ENCODE results near the gene DOCK4. TPM values are rescaled to one million over a fixed set of nuclear protein-coding genes. Genes with fewer than 3 reads are reported as not detected.
A peak's percentile ranks its signal among the peaks of the same experiment; 100 is the strongest.

DOCK4 gene
- total RNA-seq, 1 donor from 2014 or later = 16.8 TPM

- no peak for DNase-seq (ENCODE audit: missing footprints)
- intact Hi-C loops (cut with DNase I) = loop anchor here (5.0 kb wide), 1 partner anchor 128 kb away; the partner anchor contains the start of genes DOCK4 and ZNF277
- no peak for ATAC-seq
These were observed 126.5 kb downstream of the DOCK4 start for GRCh38 chr7:112079673-112080072.

- ATAC-seq (no peak), DNase-seq (ENCODE audit: missing footprints) (no peak)
- intact Hi-C loops (cut with DNase I) = loop anchor here (5.0 kb wide), 1 partner anchor 128 kb away; the partner anchor contains the start of genes DOCK4 and ZNF277
These were observed 127.1 kb downstream of the DOCK4 start for GRCh38 chr7:112079122-112079521.

- DNase-seq (ENCODE audit: missing footprints) (no peak), ATAC-seq (no peak)
- intact Hi-C loops (cut with DNase I) = loop anchor here (5.0 kb wide), 1 partner anchor 131 kb away; the partner anchor contains the start of genes DOCK4 and ZNF277
These were observed 129.9 kb downstream of the DOCK4 start for GRCh38 chr7:112076324-112076723.

GRCh38 chr7:112074464-112074863 is 131.7 kb downstream of the DOCK4 start:
- DNase-seq (ENCODE audit: missing footprints) (no peak), ATAC-seq (no peak)
- intact Hi-C loops (cut with DNase I) = no loop called here

- intact Hi-C loops (cut with DNase I) = no loop called here
- DNase-seq (ENCODE audit: missing footprints) = no peak
- ATAC-seq = no peak
These were observed 132.7 kb downstream of the DOCK4 start for GRCh38 chr7:112073530-112073929.

GRCh38 chr7:112072541-112073245 is 133.5 kb downstream of the DOCK4 start:
- ATAC-seq (no peak), DNase-seq (ENCODE audit: missing footprints) (no peak)
- intact Hi-C loops (cut with DNase I) = no loop called here

- intact Hi-C loops (cut with DNase I) = no loop called here
- ATAC-seq (no peak), DNase-seq (ENCODE audit: missing footprints) (no peak)
These were observed 134.3 kb downstream of the DOCK4 start for GRCh38 chr7:112071856-112072255.

- DNase-seq (ENCODE audit: missing footprints) (no peak), ATAC-seq (no peak)
- intact Hi-C loops (cut with DNase I) = no loop called here
These were observed 135.4 kb downstream of the DOCK4 start for GRCh38 chr7:112070674-112071256.

GRCh38 chr7:112069879-112070321 is 136.3 kb downstream of the DOCK4 start:
- ATAC-seq (no peak), DNase-seq (ENCODE audit: missing footprints) (no peak)
- intact Hi-C loops (cut with DNase I) = no loop called here

- intact Hi-C loops (cut with DNase I) = no loop called here
- ATAC-seq = peak; percentile 84
- DNase-seq (ENCODE audit: missing footprints) = no peak
These were observed 137.2 kb downstream of the DOCK4 start for GRCh38 chr7:112068967-112069366.

- intact Hi-C loops (cut with DNase I) = no loop called here
- no peak for ATAC-seq
These were observed 138.3 kb downstream of the DOCK4 start for GRCh38 chr7:112067632-112068540.

GRCh38 chr7:112067200-112067599 is 139.0 kb downstream of the DOCK4 start:
- intact Hi-C loops (cut with DNase I) = no loop called here
- ATAC-seq (no peak), DNase-seq (ENCODE audit: missing footprints) (no peak)

More at GRCh38 chr7:112067632-112068540, 138.3 kb downstream of the DOCK4 start:
- no peak for DNase-seq (ENCODE audit: missing footprints)

GRCh38 chr7:112065758-112066157 is 140.4 kb downstream of the DOCK4 start:
- intact Hi-C loops (cut with DNase I) = no loop called here
- no peak for DNase-seq (ENCODE audit: missing footprints)
- no peak for ATAC-seq

GRCh38 chr7:112064627-112065385 is 141.4 kb downstream of the DOCK4 start:
- DNase-seq (ENCODE audit: missing footprints) (no peak), ATAC-seq (no peak)
- intact Hi-C loops (cut with DNase I) = no loop called here

GRCh38 chr7:112063974-112064373 is 142.2 kb downstream of the DOCK4 start:
- intact Hi-C loops (cut with DNase I) = no loop called here
- DNase-seq (ENCODE audit: missing footprints) (no peak), ATAC-seq (no peak)

GRCh38 chr7:112061051-112061450 is 145.1 kb downstream of the DOCK4 start:
- intact Hi-C loops (cut with DNase I) = no loop called here
- no peak for ATAC-seq
- no peak for DNase-seq (ENCODE audit: missing footprints)

GRCh38 chr7:112060625-112061024 is 145.6 kb downstream of the DOCK4 start:
- intact Hi-C loops (cut with DNase I) = no loop called here
- no peak for ATAC-seq
- DNase-seq (ENCODE audit: missing footprints) = no peak

- no peak for ATAC-seq
- DNase-seq (ENCODE audit: missing footprints) = no peak
- intact Hi-C loops (cut with DNase I) = no loop called here
These were observed 146.5 kb downstream of the DOCK4 start for GRCh38 chr7:112059675-112060074.

- DNase-seq (ENCODE audit: missing footprints) (no peak), ATAC-seq (no peak)
- intact Hi-C loops (cut with DNase I) = no loop called here
These were observed 147.5 kb downstream of the DOCK4 start for GRCh38 chr7:112058686-112059085.

Measured in Right ventricle myocardium inferior (tissue), 1 donor.